Stimulated activated CD4-positive, alpha-beta T cell treated with anti-CD3 and anti-CD28 coated beads, Interleukin-1b, Interleukin-23, amount 100 ng/mL, for 24 hours (primary cell): Measurements from ENCODE around the gene SYK.
"Not testable (repeated sequence)": the region's sequence is repeated elsewhere in the genome, so short reads cannot be mapped to it uniquely, and the experiment has no call there.

Source experiments
- DNase-seq, 4 experiments: peaks; one replicate each; pipeline ENCODE4 v3.0.0-alpha.2; 2020; ENCODE audit warnings: low read depth in 4 of 4, low spot score in 1 of 4

SYK gene

GRCh38 chr9:90801241-90801972 lies at the start of gene SYK:
Gene SYK (plus strand): TSS chr9:90801819. CDS start chr9:90843899, 42,080 bp downstream.
- no peak for DNase-seq

DNA sequence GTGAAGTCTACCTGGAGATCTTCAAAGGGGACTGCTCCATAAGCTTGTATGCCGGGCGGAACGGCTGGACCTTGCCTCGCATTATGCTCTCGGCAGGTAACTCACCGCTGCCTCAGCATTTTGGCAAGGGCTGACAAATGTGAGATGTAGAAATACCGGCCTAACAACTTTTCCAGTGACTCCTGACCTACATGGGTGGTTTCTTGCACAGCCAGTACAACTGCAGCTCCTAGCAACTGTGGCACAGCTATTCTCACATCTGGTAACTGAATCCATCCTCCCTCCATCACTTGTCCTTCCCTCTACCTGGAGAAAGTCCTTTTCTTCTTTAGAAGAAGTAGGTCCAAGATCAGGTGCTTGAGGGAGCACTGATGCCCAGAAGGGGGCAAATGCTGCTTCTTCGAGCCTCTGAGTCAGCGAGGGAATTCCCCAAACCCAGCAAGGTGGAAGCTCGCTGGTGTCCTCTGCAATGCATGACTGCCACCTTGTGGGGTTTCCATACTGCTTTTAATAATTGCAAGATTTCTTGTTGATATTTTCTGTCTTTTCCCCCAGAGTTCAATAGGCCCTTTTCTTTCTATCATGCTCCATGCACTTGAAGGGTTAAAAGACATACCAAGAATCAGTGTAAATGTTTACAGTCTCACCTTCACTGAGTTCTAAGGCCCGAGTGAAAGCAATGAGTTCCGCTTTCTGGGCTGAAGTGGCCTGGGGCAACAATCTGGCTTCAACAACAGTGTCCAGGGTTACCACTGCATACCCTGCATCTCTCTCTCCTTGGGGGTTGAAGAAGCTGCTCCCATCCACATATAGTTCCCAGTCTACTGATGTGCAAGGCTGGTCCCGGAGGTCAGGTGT lies 45.9 kb upstream of the SYK start:
- peak; percentile 12 to 57 (median 44) for DNase-seq

- not testable (repeated sequence) for DNase-seq
These were observed 41.0 kb upstream of the SYK start for GRCh38 chr9:90760577-90760976.

GRCh38 chr9:90766731-90767130 lies 34.9 kb upstream of the SYK start:
- no peak for DNase-seq

GRCh38 chr9:90767523-90768100 lies 34.0 kb upstream of the SYK start:
- DNase-seq = no peak

DNA sequence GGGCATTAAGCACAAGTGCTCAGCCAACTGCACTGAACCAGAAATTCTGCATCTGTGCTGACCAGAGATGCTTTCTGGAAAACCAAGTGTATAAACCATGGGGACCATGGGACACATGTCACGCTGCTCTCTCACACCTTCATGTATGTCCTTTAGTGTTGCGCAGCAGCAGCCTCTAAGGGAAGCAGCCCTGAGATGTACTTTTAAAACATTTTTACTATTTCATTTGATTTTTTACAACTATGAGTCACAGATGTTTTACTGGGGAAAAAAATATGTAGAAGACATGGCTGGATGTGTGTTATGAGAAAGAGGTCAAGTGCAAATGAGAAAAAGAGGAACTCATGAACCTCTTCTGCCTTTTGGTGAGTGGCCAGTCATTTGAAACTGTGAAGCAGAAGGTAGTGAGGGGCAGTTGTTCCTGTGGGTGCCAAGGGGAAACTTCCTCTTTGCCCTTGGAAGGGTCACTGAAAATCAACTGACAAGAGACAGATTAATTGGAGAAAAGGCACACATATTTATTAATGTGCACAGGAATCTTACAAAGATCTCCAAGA lies 31.4 kb upstream of the SYK start:
- no peak for DNase-seq

GRCh38 chr9:90770927-90771326 lies 30.7 kb upstream of the SYK start:
- no peak for DNase-seq

DNA sequence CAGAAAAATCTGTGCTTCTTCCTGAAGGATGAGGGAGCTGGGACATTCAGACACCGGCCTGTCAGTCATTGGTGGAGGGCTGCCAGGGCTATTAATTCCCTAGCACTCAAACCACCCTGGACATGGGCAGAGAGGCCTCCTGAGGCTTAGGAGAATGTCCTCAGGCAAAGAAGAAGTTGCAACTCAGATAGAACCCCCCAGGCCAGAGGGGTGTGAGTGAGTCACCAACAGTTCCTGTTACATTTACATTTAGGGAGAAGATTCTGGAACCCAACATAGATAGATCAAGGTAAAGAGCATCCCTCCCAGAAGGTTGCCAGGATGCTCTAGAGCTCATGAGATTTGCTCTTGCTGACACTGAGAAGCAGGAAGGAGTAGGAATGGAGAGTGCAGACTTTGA lies 29.2 kb upstream of the SYK start:
- DNase-seq = no peak

- DNase-seq = no peak
These were observed 28.0 kb upstream of the SYK start for GRCh38 chr9:90773617-90774016.

DNA sequence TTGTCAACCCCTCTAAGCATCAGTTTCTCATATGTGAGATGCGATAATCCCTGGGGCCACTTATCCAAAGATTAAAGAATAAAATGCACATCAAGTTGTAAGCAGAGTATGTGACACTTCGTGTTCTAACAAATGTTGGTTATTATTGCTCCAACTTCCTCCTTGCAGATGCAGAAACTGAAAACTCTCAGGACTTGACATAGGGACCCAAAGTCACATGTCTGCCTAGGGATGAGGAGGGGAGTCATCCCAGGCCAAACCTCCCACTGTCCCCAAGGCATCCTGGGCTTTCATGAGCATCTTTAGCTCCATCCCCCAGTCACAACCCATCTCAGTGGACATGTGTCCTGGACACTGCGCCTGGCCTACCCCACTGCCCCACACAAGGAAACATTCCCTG lies 27.5 kb upstream of the SYK start:
- no peak for DNase-seq

GRCh38 chr9:90774682-90775081 lies 26.9 kb upstream of the SYK start:
- no peak for DNase-seq

DNA sequence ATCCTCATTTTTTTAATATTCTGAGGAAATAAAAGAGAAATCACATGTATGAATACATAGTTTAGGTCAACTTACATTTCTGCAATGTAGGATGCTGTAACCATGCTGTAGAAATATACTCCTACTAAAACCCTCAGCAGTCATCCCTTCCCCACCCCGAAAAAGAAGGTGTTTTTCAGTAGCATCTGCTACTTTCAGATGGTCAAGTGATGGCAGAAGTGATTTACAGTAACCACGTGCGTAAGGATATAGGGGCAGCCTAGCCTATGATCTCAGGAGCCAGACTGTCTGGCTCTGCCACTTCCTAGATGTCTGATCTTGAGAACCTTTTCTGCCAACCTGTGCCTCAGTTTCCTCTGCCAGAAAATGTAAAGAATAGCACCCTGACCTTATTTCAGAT lies 26.0 kb upstream of the SYK start:
- no peak for DNase-seq

- no peak for DNase-seq
These were observed 22.9 kb upstream of the SYK start for GRCh38 chr9:90778746-90779145.

DNA sequence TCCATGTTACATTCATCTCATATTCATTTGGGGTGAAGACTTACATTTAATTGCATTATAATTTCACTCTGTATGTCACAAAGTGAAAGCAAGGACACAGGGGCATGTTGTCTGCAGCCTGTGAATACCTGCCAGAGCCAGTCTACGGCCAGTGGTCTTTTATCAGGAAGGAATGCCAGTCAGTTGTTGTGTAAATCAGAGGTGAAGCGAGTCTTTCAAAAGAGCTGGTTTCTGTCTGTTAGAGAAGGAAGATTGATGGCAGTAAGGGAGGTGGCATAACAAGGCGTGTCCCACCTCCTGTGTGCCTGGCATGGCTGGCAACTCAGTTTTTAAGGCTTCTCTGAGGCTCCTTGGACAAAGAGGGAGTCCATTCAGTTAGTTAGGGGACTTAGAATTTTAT lies 18.1 kb upstream of the SYK start:
- DNase-seq = no peak

DNA sequence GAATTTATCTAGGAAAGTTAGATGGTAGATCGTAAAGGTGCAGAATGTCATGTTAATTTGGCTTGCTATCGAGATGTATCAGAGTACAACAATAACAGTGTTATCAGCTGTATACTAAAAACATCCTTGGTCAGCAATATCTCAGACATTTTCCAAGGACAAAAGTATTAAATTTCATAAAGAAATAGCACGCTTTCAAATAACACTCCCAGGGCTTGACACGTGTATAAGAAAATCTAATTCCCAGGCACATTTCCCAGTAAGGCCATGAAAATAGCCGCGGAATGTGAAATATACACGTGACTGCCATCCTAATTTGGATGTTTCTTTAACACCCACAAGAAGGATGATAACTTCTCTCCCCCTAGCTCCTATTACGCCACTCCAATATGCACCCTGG lies 17.7 kb upstream of the SYK start:
- no peak for DNase-seq

- DNase-seq = no peak
These were observed 13.7 kb upstream of the SYK start for GRCh38 chr9:90787771-90788460.

GRCh38 chr9:90788527-90788926 lies 13.1 kb upstream of the SYK start:
- DNase-seq = not testable (repeated sequence)

GRCh38 chr9:90789408-90789807 lies 12.2 kb upstream of the SYK start:
- no peak for DNase-seq

GRCh38 chr9:90789862-90790261 lies 11.8 kb upstream of the SYK start:
- no peak for DNase-seq

DNA sequence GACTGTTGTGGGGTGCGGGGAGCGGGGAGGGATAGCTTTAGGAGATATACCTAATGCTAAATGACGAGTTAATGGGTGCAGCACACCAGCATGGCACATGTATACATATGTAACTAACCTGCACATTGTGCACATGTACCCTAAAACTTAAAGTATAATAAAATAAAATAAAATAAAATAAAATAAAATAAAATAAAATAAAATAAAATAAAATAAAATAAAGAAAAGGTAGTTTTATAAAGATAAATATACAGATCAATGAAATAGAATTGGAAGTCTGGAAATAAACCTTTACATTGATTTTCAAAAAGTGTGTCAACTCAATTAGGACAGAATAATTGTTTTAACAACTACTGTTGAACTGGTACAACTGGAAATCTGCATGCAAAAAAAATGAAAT lies 8.6 kb upstream of the SYK start:
- not testable (repeated sequence) for DNase-seq

- no peak for DNase-seq
These were observed 7.9 kb upstream of the SYK start for GRCh38 chr9:90793729-90794128.
